ENCODE results near the gene ZNG1E.
A peak's percentile ranks its signal among the peaks of the same experiment; 100 is the strongest.
"Not testable (repeated sequence)": the region's sequence is repeated elsewhere in the genome, so short reads cannot be mapped to it uniquely, and the experiment has no call there.

Gene ZNG1E

GRCh38 chr9:65675589-65676021 is at the start of gene ZNG1E:
TSS of gene ZNG1E (plus strand) at chr9:65675928. CDS start at chr9:65675977, 49 bp downstream.
- peak within 1 kb of the TSS; percentile 60 for H3K9ac ChIP-seq (ENCODE audit: low read length)
- not testable (repeated sequence) for H3K9me3 ChIP-seq (ENCODE audit: control insufficient read depth, low read length); H3K27me3 ChIP-seq (replicated peaks; ENCODE audit: control insufficient read depth, insufficient read depth, low read length); H3K36me3 ChIP-seq (ENCODE audit: control insufficient read depth, insufficient read depth, low read length, severe bottlenecking); H3K4me1 ChIP-seq (ENCODE audit: control insufficient read depth, insufficient read depth, low read length)
- DNase-seq (ENCODE audit: low read depth) = peak; percentile 31
- H3K4me3 ChIP-seq (ENCODE audit: low read length) = peak within 1 kb of the TSS; percentile 81

DNA sequence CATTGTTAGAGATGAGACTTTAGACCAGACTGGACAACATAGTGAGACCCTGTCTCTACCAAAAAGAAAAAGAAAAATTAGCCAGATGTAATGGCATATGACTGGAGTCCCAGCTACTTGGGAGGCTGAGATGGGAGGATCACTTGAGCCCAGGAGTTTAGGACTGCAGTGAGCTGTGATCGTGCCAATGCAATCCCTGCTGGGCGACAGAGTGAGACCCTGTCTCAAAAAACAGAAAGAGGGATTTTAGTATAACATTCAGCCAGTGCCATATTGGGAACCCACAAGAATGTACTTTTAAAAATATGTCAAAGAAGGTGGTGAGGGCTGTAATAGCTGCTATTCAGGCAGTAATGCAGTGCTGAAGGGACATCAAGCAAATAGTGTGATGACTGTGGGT is 2.1 kb upstream of the ZNG1E start:
- H3K4me3 ChIP-seq (ENCODE audit: low read length); H3K36me3 ChIP-seq (ENCODE audit: control insufficient read depth, insufficient read depth, low read length, severe bottlenecking); H3K9me3 ChIP-seq (ENCODE audit: control insufficient read depth, low read length); H3K4me1 ChIP-seq (ENCODE audit: control insufficient read depth, insufficient read depth, low read length); H3K9ac ChIP-seq (ENCODE audit: low read length); H3K27me3 ChIP-seq (replicated peaks; ENCODE audit: control insufficient read depth, insufficient read depth, low read length); DNase-seq (ENCODE audit: low read depth): not testable (repeated sequence)

DNA sequence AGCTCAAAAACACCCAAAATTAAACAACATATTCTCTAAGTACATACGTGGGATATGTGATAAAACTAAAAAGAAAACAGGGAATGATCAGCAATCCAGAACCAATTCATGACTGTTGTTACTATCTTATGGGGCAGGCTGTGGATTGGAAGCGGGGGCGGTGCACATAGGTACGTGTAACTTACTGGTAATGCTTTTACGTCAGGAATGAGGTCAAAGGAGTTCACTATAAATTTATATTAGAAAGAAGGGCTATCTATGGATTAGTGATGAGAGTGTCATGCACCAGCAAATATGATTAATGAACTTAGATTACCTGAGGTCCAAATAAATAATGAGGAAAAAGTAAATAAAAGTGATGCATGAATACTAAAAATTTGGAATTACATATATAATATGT is 710 bp upstream of the ZNG1E start:
- peak; percentile 1 for DNase-seq (ENCODE audit: low read depth)
- not testable (repeated sequence) for H3K9me3 ChIP-seq (ENCODE audit: control insufficient read depth, low read length); H3K36me3 ChIP-seq (ENCODE audit: control insufficient read depth, insufficient read depth, low read length, severe bottlenecking); H3K27me3 ChIP-seq (replicated peaks; ENCODE audit: control insufficient read depth, insufficient read depth, low read length); H3K9ac ChIP-seq (ENCODE audit: low read length); H3K4me1 ChIP-seq (ENCODE audit: control insufficient read depth, insufficient read depth, low read length)
- H3K4me3 ChIP-seq (ENCODE audit: low read length) = peak overlapping the region; percentile 81

DNA sequence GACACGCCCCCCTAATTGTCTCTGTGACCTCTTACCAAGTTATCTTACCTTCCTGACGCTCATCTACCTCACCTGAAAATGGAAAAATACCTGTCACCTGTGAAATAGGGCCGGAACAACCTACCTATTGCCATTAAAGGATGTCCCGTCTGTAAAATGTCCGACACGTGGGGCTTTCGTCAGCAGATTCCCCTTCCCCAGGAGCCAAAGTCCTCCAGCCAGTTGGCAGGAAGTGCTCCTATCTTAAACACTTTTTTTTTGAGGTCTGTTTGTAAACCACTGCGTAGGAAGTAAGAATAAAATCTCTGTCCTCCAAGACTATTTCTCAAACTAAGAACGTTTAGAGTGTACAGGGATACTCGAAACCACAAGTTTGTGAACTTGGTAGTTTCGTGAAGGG is 661 bp downstream of the ZNG1E start:
- H3K27me3 ChIP-seq (replicated peaks; ENCODE audit: control insufficient read depth, insufficient read depth, low read length); H3K36me3 ChIP-seq (ENCODE audit: control insufficient read depth, insufficient read depth, low read length, severe bottlenecking); H3K9me3 ChIP-seq (ENCODE audit: control insufficient read depth, low read length); DNase-seq (ENCODE audit: low read depth); H3K9ac ChIP-seq (ENCODE audit: low read length); H3K4me1 ChIP-seq (ENCODE audit: control insufficient read depth, insufficient read depth, low read length): not testable (repeated sequence)
- H3K4me3 ChIP-seq (ENCODE audit: low read length) = peak overlapping the region; percentile 59

GRCh38 chr9:65678533-65678932 is 2.8 kb downstream of the ZNG1E start:
- H3K36me3 ChIP-seq (ENCODE audit: control insufficient read depth, insufficient read depth, low read length, severe bottlenecking); H3K27me3 ChIP-seq (replicated peaks; ENCODE audit: control insufficient read depth, insufficient read depth, low read length); DNase-seq (ENCODE audit: low read depth); H3K9me3 ChIP-seq (ENCODE audit: control insufficient read depth, low read length); H3K4me3 ChIP-seq (ENCODE audit: low read length); H3K4me1 ChIP-seq (ENCODE audit: control insufficient read depth, insufficient read depth, low read length); H3K9ac ChIP-seq (ENCODE audit: low read length): not testable (repeated sequence)

DNA sequence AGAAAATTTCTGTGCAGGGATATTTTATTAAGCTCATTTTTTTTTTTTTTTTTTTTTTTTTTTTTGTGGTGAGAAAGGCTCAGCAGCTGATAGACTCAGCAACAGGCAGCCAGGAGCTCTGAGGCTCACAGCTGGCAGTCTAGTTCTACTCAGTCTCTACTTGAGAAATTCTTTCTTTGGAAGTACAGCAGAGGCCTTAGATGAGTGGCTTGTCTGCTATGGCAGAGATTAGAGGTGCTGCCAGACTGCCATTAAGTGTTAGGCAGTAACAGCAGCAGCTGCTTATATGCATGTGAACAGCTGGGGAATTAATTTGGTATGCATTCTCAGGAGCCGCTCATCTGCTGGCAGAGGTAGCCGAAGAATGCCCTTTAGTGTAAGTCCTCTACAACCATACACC is 27.8 kb downstream of the ZNG1E start:
- H3K9ac ChIP-seq (ENCODE audit: low read length); H3K36me3 ChIP-seq (ENCODE audit: control insufficient read depth, insufficient read depth, low read length, severe bottlenecking); H3K4me3 ChIP-seq (ENCODE audit: low read length); H3K27me3 ChIP-seq (replicated peaks; ENCODE audit: control insufficient read depth, insufficient read depth, low read length); H3K9me3 ChIP-seq (ENCODE audit: control insufficient read depth, low read length); H3K4me1 ChIP-seq (ENCODE audit: control insufficient read depth, insufficient read depth, low read length): not testable (repeated sequence)
- DNase-seq (ENCODE audit: low read depth) = peak; percentile 0

GRCh38 chr9:65714445-65714844 is 38.7 kb downstream of the ZNG1E start:
- not testable (repeated sequence) for H3K9ac ChIP-seq (ENCODE audit: low read length)

GRCh38 chr9:65737096-65737564 is 61.4 kb downstream of the ZNG1E start, which contains the start of gene FOXD4L4:
TSS of gene FOXD4L4 (plus strand) at chr9:65737146. CDS start at chr9:65737146, 0 bp downstream.
- not testable (repeated sequence) for H3K9me3 ChIP-seq (ENCODE audit: control insufficient read depth, low read length); H3K4me1 ChIP-seq (ENCODE audit: control insufficient read depth, insufficient read depth, low read length); DNase-seq (ENCODE audit: low read depth)

More at GRCh38 chr9:65714445-65714844, 38.7 kb downstream of the ZNG1E start:
- DNase-seq (ENCODE audit: low read depth); H3K4me3 ChIP-seq (ENCODE audit: low read length); H3K9me3 ChIP-seq (ENCODE audit: control insufficient read depth, low read length); H3K27me3 ChIP-seq (replicated peaks; ENCODE audit: control insufficient read depth, insufficient read depth, low read length); H3K36me3 ChIP-seq (ENCODE audit: control insufficient read depth, insufficient read depth, low read length, severe bottlenecking); H3K4me1 ChIP-seq (ENCODE audit: control insufficient read depth, insufficient read depth, low read length): not testable (repeated sequence)

GRCh38 chr9:65738133-65738532 is 62.4 kb downstream of the ZNG1E start:
- H3K4me1 ChIP-seq (ENCODE audit: control insufficient read depth, insufficient read depth, low read length); H3K4me3 ChIP-seq (ENCODE audit: low read length); H3K9ac ChIP-seq (ENCODE audit: low read length); H3K27me3 ChIP-seq (replicated peaks; ENCODE audit: control insufficient read depth, insufficient read depth, low read length); DNase-seq (ENCODE audit: low read depth); H3K9me3 ChIP-seq (ENCODE audit: control insufficient read depth, low read length); H3K36me3 ChIP-seq (ENCODE audit: control insufficient read depth, insufficient read depth, low read length, severe bottlenecking): not testable (repeated sequence)

More at GRCh38 chr9:65737096-65737564, 61.4 kb downstream of the ZNG1E start, which contains the start of gene FOXD4L4:
- not testable (repeated sequence) for H3K27me3 ChIP-seq (replicated peaks; ENCODE audit: control insufficient read depth, insufficient read depth, low read length); H3K4me3 ChIP-seq (ENCODE audit: low read length); H3K36me3 ChIP-seq (ENCODE audit: control insufficient read depth, insufficient read depth, low read length, severe bottlenecking); H3K9ac ChIP-seq (ENCODE audit: low read length)

Measured in adipocyte (in vitro differentiated cells).